Measurements from ENCODE around the gene ARL3. TPM values are rescaled to one million over a fixed set of nuclear protein-coding genes. Genes with fewer than 3 reads are reported as not detected.

ARL3 gene
- total RNA-seq, 1 experiment from 2014 or later = 13.3 TPM

GRCh38 chr10:102678842-102679289, 35.3 kb downstream of the ARL3 start (continued):
- TF ChIP-seq, protein P1, sequence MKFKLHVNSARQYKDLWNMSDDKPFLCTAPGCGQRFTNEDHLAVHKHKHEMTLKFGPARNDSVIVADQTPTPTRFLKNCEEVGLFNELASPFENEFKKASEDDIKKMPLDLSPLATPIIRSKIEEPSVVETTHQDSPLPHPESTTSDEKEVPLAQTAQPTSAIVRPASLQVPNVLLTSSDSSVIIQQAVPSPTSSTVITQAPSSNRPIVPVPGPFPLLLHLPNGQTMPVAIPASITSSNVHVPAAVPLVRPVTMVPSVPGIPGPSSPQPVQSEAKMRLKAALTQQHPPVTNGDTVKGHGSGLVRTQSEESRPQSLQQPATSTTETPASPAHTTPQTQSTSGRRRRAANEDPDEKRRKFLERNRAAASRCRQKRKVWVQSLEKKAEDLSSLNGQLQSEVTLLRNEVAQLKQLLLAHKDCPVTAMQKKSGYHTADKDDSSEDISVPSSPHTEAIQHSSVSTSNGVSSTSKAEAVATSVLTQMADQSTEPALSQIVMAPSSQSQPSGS (CRISPR knock-in tag; IDR thresholded peaks at IDR 0.05; ENCODE audit: borderline replicate concordance, low read depth) = no peak
- TF ChIP-seq RORB (CRISPR knock-in tag; IDR thresholded peaks at IDR 0.05) (no peak), ZNF121 (CRISPR knock-in tag; IDR thresholded peaks at IDR 0.05) (0 out of 2 replicates have a peak, but pooled peaks have one; percentile 34), E2F1 (CRISPR knock-in tag; IDR thresholded peaks at IDR 0.05) (no peak), STAT6 (CRISPR knock-in tag; conservative IDR thresholded peaks at IDR 0.05; ENCODE audit: low read depth) (no peak)
- TF ChIP-seq, protein P2, sequence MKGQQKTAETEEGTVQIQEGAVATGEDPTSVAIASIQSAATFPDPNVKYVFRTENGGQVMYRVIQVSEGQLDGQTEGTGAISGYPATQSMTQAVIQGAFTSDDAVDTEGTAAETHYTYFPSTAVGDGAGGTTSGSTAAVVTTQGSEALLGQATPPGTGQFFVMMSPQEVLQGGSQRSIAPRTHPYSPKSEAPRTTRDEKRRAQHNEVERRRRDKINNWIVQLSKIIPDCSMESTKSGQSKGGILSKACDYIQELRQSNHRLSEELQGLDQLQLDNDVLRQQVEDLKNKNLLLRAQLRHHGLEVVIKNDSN (CRISPR knock-in tag; IDR thresholded peaks at IDR 0.05) = peak; percentile 90
- TF ChIP-seq, protein P3, sequence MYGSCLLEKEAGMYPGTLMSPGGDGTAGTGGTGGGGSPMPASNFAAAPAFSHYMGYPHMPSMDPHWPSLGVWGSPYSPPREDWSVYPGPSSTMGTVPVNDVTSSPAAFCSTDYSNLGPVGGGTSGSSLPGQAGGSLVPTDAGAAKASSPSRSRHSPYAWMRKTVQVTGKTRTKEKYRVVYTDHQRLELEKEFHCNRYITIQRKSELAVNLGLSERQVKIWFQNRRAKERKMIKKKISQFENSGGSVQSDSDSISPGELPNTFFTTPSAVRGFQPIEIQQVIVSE (CRISPR knock-in tag; IDR thresholded peaks at IDR 0.05; ENCODE audit: borderline replicate concordance) = no peak
- TF ChIP-seq, protein P4, sequence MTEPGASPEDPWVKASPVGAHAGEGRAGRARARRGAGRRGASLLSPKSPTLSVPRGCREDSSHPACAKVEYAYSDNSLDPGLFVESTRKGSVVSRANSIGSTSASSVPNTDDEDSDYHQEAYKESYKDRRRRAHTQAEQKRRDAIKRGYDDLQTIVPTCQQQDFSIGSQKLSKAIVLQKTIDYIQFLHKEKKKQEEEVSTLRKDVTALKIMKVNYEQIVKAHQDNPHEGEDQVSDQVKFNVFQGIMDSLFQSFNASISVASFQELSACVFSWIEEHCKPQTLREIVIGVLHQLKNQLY (CRISPR knock-in tag; IDR thresholded peaks at IDR 0.05) = no peak

- POLR2A ChIA-PET = interaction anchor here (0.9 to 1.9 kb wide), 5 partner anchors 8 to 36 kb away, joined by 3 to 13 read pairs (median 3); partner anchors contain the start of genes ARL3 and SFXN2
- Mint-ChIP-seq H3K9me3 (no peaks in the 10 kb centered on the region), H3K36me3 (peaks cover 15% of the 10 kb centered on the region), H3K27me3 (ENCODE audit: low read depth) (no peaks in the 10 kb centered on the region), H3K4me1 (peaks cover 70% of the 10 kb centered on the region), H3K4me3 (no peak overlapping the region; the same call in 1 of the 2 replicates), H3K27ac (peak overlapping the region; percentile 54; the same call in 1 of the 2 replicates)
- CTCF ChIA-PET = interaction anchor here (1.1 to 7.2 kb wide), 22 partner anchors 11 to 561 kb away, joined by 3 to 101 read pairs (median 7); partner anchors contain the start of genes ACTR1A, ARL3, SFXN2 and SUFU
- no peak for TF ChIP-seq SOX15 (CRISPR knock-in tag; IDR thresholded peaks at IDR 0.05)
- DNase-seq (ENCODE audit: low spot score) (no peak), ATAC-seq (no peak)
These were observed 36.2 kb downstream of the ARL3 start for GRCh38 chr10:102678068-102678400.

- POLR2A ChIA-PET = interaction anchor here (0.9 to 1.9 kb wide), 4 partner anchors 8 to 33 kb away, joined by 3 to 5 read pairs (median 3); no protein-coding TSS in a partner anchor
- peaks cover 15% of the 10 kb centered on the region for H3K36me3 Mint-ChIP-seq
- ATAC-seq = no peak
These were observed 36.7 kb downstream of the ARL3 start for GRCh38 chr10:102677331-102678067.

More at GRCh38 chr10:102677331-102678067, 36.7 kb downstream of the ARL3 start:
- no peak for DNase-seq (ENCODE audit: low spot score)
- H3K4me3 Mint-ChIP-seq = no peak overlapping the region
- H3K9me3 Mint-ChIP-seq = no peaks in the 10 kb centered on the region
- CTCF ChIA-PET = interaction anchor here (1.0 to 7.2 kb wide), 19 partner anchors 10 to 325 kb away, joined by 3 to 101 read pairs (median 9); partner anchors contain the start of genes ACTR1A, ARL3, SFXN2 and SUFU
- H3K27ac Mint-ChIP-seq = peak overlapping the region; percentile 54
- H3K27me3 Mint-ChIP-seq (ENCODE audit: low read depth) = no peaks in the 10 kb centered on the region
- TF ChIP-seq, protein P5, sequence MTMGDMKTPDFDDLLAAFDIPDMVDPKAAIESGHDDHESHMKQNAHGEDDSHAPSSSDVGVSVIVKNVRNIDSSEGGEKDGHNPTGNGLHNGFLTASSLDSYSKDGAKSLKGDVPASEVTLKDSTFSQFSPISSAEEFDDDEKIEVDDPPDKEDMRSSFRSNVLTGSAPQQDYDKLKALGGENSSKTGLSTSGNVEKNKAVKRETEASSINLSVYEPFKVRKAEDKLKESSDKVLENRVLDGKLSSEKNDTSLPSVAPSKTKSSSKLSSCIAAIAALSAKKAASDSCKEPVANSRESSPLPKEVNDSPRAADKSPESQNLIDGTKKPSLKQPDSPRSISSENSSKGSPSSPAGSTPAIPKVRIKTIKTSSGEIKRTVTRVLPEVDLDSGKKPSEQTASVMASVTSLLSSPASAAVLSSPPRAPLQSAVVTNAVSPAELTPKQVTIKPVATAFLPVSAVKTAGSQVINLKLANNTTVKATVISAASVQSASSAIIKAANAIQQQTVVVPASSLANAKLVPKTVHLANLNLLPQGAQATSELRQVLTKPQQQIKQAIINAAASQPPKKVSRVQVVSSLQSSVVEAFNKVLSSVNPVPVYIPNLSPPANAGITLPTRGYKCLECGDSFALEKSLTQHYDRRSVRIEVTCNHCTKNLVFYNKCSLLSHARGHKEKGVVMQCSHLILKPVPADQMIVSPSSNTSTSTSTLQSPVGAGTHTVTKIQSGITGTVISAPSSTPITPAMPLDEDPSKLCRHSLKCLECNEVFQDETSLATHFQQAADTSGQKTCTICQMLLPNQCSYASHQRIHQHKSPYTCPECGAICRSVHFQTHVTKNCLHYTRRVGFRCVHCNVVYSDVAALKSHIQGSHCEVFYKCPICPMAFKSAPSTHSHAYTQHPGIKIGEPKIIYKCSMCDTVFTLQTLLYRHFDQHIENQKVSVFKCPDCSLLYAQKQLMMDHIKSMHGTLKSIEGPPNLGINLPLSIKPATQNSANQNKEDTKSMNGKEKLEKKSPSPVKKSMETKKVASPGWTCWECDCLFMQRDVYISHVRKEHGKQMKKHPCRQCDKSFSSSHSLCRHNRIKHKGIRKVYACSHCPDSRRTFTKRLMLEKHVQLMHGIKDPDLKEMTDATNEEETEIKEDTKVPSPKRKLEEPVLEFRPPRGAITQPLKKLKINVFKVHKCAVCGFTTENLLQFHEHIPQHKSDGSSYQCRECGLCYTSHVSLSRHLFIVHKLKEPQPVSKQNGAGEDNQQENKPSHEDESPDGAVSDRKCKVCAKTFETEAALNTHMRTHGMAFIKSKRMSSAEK (CRISPR knock-in tag; IDR thresholded peaks at IDR 0.05; ENCODE audit: borderline replicate concordance) = no peak
- TF ChIP-seq NR1H2 (CRISPR knock-in tag; IDR thresholded peaks at IDR 0.05) (no peak), ZNF671 (CRISPR knock-in tag; IDR thresholded peaks at IDR 0.05) (no peak), MYBL2 (CRISPR knock-in tag; IDR thresholded peaks at IDR 0.05) (no peak)
- H3K4me1 Mint-ChIP-seq = peaks cover 72% of the 10 kb centered on the region

Measured in WTC11 (cell line).